Measurements from ENCODE around the gene PHF1.
"Not testable (repeated sequence)": the region's sequence is repeated elsewhere in the genome, so short reads cannot be mapped to it uniquely, and the experiment has no call there.

The PHF1 gene

GRCh38 chr6:33410711-33411631 is at the start of gene PHF1:
TSS of gene PHF1 (plus strand) at chr6:33411014. CDS start at chr6:33412264, 1,250 bp downstream.
- TF ChIP-seq ZFX (IDR thresholded peaks at IDR 0.05) (no peak), CTCF (conservative IDR thresholded peaks at IDR 0.05) (no peak)
- H3K27ac ChIP-seq, result peak within 1 kb of the TSS; percentile 91

GRCh38 chr6:33363486-33363885 is 47.3 kb upstream of the PHF1 start:
- not testable (repeated sequence) for H3K27ac ChIP-seq

GRCh38 chr6:33364475-33365205 is 46.2 kb upstream of the PHF1 start:
- not testable (repeated sequence) for H3K27ac ChIP-seq

GRCh38 chr6:33365206-33365971 is 45.4 kb upstream of the PHF1 start:
- H3K27ac ChIP-seq, result not testable (repeated sequence)

- H3K27ac ChIP-seq, result no peak overlapping the region
- no peak for TF ChIP-seq CTCF (conservative IDR thresholded peaks at IDR 0.05)
- TF ChIP-seq ZFX (IDR thresholded peaks at IDR 0.05), result no peak
Measured at GRCh38 chr6:33367009-33367714, 43.7 kb upstream of the PHF1 start.

GRCh38 chr6:33367715-33368025 is 43.1 kb upstream of the PHF1 start:
- not testable (repeated sequence) for H3K27ac ChIP-seq

GRCh38 chr6:33371901-33372300 is 38.9 kb upstream of the PHF1 start:
- H3K27ac ChIP-seq, result not testable (repeated sequence)

- peak overlapping the region; percentile 11 for H3K27ac ChIP-seq
- TF ChIP-seq CTCF (conservative IDR thresholded peaks at IDR 0.05), result no peak
- TF ChIP-seq ZFX (IDR thresholded peaks at IDR 0.05), result no peak
Measured at GRCh38 chr6:33372526-33373123, 38.2 kb upstream of the PHF1 start.

GRCh38 chr6:33373960-33374910 is 36.6 kb upstream of the PHF1 start:
- TF ChIP-seq CTCF (conservative IDR thresholded peaks at IDR 0.05), result no peak
- TF ChIP-seq ZFX (IDR thresholded peaks at IDR 0.05), result no peak
- peak overlapping the region; percentile 56 for H3K27ac ChIP-seq

Measured in C4-2B (cell line).